ENCODE measurements around the gene NOXRED1. TPM values are rescaled to one million over a fixed set of nuclear protein-coding genes. Genes with fewer than 3 reads are reported as not detected.
A peak's percentile ranks its signal among the peaks of the same experiment; 100 is the strongest.
"Not testable (repeated sequence)": the region's sequence is repeated elsewhere in the genome, so short reads cannot be mapped to it uniquely, and the experiment has no call there.

NOXRED1 gene
- total RNA-seq (2014; rRNA removed; shearing (Covaris generic)): not detected in 2 replicates

GRCh38 chr14:77423423-77423822 lies at the start of gene NOXRED1:
NOXRED1 (minus strand) TSS chr14:77423523; CDS start chr14:77422889, 634 bp downstream.
- no peak for DNase-seq (ENCODE audit: low spot score)

GRCh38 chr14:77470224-77470870 lies 47.0 kb upstream of the NOXRED1 start:
- DNase-seq (ENCODE audit: low spot score): no peak

GRCh38 chr14:77469539-77469938 lies 46.2 kb upstream of the NOXRED1 start:
- DNase-seq (ENCODE audit: low spot score): no peak

GRCh38 chr14:77469067-77469505 lies 45.8 kb upstream of the NOXRED1 start:
- DNase-seq (ENCODE audit: low spot score): no peak

GRCh38 chr14:77467801-77468200 lies 44.5 kb upstream of the NOXRED1 start:
- DNase-seq (ENCODE audit: low spot score): no peak

GRCh38 chr14:77459072-77459723 lies 35.9 kb upstream of the NOXRED1 start:
- DNase-seq (ENCODE audit: low spot score): peak; percentile 39

GRCh38 chr14:77458249-77458950 lies 35.1 kb upstream of the NOXRED1 start:
- peak; percentile 16 for DNase-seq (ENCODE audit: low spot score)

GRCh38 chr14:77457522-77458248 lies 34.4 kb upstream of the NOXRED1 start, which contains the start of the genes AHSA1 and VIPAS39:
AHSA1 (plus strand) TSS chr14:77458093; CDS start chr14:77458190, 97 bp downstream.
VIPAS39 (minus strand) TSS chr14:77457601; CDS start chr14:77454102, 3,499 bp downstream.
- DNase-seq (ENCODE audit: low spot score): peak; percentile 96

- peak; percentile 6 for DNase-seq (ENCODE audit: low spot score)
Observed at GRCh38 chr14:77457115-77457521, 33.8 kb upstream of the NOXRED1 start.

GRCh38 chr14:77455966-77456640 lies 32.8 kb upstream of the NOXRED1 start:
- no peak for DNase-seq (ENCODE audit: low spot score)

- DNase-seq (ENCODE audit: low spot score): no peak
Observed at GRCh38 chr14:77442196-77442595, 18.9 kb upstream of the NOXRED1 start.

GRCh38 chr14:77439861-77440260 lies 16.5 kb upstream of the NOXRED1 start:
- DNase-seq (ENCODE audit: low spot score): no peak

- DNase-seq (ENCODE audit: low spot score): no peak
Observed at GRCh38 chr14:77438596-77438995, 15.3 kb upstream of the NOXRED1 start.

- peak; percentile 23 for DNase-seq (ENCODE audit: low spot score)
Observed at GRCh38 chr14:77436042-77436441, 12.7 kb upstream of the NOXRED1 start.

GRCh38 chr14:77426396-77426795 lies 3.1 kb upstream of the NOXRED1 start:
- DNase-seq (ENCODE audit: low spot score): no peak

- no peak for DNase-seq (ENCODE audit: low spot score)
Observed at GRCh38 chr14:77424862-77425261, 1.5 kb upstream of the NOXRED1 start.

GRCh38 chr14:77421201-77421600 lies 2.1 kb downstream of the NOXRED1 start:
- no peak for DNase-seq (ENCODE audit: low spot score)

GRCh38 chr14:77416836-77417235 lies 6.5 kb downstream of the NOXRED1 start:
- DNase-seq (ENCODE audit: low spot score): no peak

- not testable (repeated sequence) for DNase-seq (ENCODE audit: low spot score)
Observed at GRCh38 chr14:77416098-77416497, 7.2 kb downstream of the NOXRED1 start.

GRCh38 chr14:77415403-77416030 lies 7.8 kb downstream of the NOXRED1 start:
- DNase-seq (ENCODE audit: low spot score): not testable (repeated sequence)

GRCh38 chr14:77409131-77409533 lies 14.2 kb downstream of the NOXRED1 start:
- no peak for DNase-seq (ENCODE audit: low spot score)
